Erythroblast (primary cell): Measurements from ENCODE around the gene TBX20.

Source experiments
- DNase-seq, 2 experiments: peaks; one replicate each; lab custom pipeline; 2025; lab: John Stamatoyannopoulos, UW
- GATA1 ChIP-seq: IDR thresholded peaks from 2 replicates; pipeline ENCODE4 v1.6.1; 2011; ENCODE audit warnings: low read depth, mild to moderate bottlenecking, control low read depth, low read length, moderate library complexity
- POLR2A ChIP-seq: IDR thresholded peaks from 2 replicates; pipeline ENCODE4 v1.6.1; 2011; ENCODE audit warnings: mild to moderate bottlenecking, low read length

TBX20 gene

DNA sequence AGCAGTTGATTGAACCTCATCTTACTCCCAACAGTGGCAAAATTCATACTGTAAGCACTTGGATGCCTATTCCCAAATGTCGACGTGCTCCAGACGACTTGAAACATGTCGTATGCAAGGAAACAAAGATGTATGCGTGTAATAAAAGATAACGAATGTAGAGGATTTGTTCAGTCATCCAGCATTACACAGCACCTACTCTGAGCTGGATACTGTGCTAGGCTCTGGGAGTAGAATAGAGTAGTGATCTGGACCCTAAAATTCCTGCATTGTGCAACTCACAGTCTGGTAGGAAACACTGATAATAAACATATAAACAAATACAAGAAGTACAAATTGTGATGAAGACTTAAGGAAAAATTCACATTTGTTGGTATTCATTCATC is 5.6 kb upstream of the TBX20 start:
- DNase-seq: no peak
- TF ChIP-seq GATA1 (no peak), POLR2A (no peak)

DNA sequence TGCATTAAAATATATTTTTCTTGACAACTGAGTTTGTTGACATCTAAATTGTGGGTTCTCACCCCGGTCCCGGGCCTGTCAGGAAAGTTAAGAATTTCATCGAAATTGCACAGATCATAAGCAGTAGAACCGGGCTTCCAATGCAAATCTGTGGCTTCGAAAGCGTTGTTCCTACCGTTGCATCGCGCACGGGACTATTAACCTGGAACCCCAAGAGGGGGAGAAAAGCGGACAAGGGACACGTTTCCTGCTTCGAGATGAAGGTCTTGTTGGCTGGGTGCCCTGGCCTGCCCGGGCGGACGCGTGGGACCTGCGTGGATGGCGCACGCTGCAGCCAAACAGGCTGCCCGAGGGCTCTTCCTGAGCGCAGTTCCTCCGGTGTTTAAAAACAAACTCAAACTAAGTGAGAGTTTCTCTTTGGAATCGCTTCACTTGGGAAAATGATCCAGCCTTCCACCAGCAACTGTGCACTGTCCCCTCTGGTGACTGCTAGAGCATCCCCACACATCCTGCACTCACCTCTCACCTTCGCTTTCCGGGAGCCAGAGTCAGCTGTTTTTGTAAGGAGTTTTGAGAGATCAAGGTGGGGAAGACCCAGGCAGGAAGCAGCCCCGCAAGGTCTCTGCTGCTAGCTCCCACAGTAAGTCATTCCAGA is 5.1 kb upstream of the TBX20 start:
- TF ChIP-seq POLR2A (no peak), GATA1 (no peak)
- no peak for DNase-seq

DNA sequence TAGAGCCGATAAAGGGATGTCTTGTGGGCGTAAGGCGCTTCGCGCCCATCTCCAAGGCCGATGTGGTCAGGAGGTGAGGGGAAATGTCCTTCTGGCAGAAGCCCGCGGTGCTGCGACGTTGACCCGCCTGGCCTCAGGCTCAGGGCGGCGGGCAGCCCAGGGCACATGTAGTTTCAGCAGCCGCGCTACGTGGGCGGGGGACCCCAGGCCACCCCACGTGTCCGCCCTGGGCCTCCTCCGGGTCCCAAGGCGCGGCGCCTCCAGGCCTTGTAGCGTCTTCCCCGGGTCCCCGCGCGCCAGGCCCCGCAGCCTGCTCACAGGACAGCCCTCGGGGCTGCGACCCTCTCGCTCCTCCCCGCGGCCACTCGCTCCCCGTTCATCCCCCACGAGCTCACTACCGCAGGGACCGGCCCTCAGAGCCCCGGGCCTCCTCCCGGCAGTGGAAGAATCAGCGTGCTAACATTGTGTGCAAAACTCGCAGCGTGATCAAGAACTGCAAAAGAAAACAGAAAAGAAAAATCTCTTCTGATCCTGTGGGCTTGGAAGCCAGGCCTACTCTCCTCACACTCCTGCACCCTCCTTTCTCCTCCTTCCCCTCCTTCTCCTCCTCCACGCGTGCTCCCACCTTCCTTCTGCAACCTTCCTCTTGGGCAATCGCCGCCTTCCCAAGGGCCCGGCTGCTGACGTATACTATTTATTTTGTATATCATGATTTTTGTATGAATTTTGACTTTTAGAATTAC is 4.4 kb upstream of the TBX20 start:
- TF ChIP-seq POLR2A: no peak
- TF ChIP-seq GATA1: no peak
- DNase-seq: no peak

DNA sequence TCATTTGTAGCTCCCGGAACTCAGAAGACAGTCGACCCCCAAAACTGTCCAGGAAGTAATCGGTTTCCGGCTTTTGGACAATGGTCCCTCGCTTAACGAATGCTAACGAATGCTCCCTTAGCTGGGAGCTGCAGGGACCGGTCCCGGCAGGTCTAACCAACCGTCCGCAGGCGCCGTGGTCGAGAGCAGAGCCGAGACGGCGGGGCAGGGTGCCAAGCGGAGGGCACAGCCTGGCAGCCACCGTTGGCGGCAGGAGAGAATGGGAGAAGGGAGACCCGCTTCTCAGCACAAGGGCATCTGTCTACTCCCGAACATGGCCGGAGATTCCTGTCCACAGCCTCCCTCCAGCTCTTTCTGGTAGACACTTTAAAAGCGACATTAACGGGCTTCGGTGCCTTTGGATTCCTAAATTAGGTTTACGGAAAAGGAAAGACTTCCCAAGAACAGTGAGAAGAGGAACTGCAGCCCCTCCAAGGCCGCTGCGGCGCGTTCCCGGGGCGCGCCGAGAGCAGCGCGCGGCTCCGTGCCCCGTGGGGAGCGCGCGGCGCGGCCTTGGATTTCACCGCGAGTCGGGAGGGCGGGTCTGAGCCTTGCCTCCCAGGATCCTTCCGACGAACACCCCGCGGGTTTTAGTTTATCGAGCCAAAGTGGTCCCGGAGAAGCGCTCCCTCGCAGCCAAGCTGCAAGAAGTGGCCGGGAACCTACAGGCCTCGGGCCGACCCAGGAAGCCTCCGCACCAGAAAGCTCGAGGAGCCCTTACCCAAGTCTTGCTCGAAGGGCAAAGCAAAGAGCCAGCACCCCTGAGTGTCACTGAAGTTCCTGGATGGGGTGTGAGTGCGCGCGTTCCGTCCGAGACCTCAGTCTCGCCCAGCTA is 3.6 kb upstream of the TBX20 start:
- TF ChIP-seq GATA1: no peak
- no peak for TF ChIP-seq POLR2A
- peak in 1 of 2 experiments; percentile 19 for DNase-seq

DNA sequence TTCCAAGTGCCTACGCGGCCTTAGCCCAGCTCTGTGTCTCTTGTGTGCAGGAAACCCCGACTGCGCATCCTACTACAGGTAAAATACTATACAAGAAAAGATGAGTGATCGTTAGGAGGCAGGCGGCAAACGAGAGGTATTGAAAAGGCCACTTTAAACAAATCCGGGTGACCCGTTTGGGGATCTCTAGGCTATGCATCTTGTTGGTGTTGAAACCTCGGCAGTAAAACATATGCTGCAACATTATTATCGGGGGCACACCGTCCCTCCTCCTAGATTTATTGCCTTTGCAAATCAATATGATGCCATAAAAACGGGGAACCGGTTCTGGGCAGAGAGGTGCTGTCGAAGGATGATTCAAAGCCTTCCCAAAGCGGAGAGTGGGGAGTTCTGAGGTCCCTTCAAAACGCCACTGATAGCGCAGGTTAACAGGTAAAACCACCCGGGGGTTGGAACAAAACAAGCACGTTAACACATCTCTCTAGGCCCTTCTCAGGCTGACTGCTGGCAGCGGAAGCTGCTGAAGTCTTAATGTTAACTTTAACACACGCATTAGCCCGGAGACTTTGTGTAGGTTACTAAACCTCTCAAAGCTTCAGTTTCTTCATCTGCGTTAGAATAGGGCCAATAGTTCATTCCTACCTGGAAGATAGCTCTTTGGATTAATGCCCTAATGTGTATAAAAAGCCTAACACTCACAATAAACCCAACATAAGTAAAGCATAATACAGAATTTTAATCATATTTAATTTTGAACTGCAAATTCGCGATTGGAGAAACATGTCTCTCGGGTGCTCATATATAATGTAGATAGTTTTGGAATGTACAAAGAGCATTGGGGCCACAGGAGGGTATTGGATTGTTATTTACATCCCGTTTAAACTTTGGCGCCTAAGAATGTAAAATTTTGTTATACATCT is 2.6 kb upstream of the TBX20 start:
- TF ChIP-seq POLR2A (no peak), GATA1 (no peak)
- peak in 1 of 2 experiments; percentile 22 for DNase-seq

DNA sequence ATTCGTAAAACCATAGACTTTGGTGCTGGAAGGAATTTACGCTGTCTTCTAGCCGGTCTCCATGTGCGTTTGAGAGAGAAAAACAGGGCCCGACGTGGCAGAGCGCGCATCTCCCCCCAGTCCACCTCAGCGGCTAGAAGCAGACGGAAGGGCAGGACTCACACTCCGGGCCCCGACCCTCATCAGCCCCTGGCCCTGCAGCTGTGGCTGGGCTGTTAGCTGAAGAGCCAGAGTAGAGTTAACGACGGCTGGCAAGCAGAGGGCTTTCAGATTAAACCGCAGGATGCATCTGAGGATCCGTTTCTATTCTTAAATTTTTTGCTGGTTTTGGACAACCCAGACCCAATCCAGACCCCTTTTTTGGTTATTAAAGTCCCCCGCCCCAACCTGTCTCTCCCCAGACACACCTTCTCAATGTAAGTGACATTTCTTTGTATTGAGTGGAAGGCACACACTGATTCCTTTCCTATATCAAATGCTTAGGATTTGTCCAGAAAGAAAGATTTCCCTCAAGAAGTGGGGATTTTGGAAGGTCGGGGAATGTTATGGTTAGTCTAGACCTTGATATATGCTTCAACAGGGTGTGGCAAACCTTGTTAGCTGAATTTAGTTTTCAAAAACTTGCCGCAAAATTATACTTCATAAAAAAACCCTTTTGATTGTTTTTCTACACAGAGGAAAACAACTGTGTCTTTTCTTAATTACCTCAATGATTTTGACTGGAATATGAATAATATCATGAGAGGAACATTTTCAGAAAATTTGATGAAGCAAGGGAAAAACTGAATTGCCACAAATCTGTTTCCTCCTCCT is 1.7 kb upstream of the TBX20 start:
- TF ChIP-seq POLR2A (no peak), GATA1 (no peak)
- DNase-seq: no peak

DNA sequence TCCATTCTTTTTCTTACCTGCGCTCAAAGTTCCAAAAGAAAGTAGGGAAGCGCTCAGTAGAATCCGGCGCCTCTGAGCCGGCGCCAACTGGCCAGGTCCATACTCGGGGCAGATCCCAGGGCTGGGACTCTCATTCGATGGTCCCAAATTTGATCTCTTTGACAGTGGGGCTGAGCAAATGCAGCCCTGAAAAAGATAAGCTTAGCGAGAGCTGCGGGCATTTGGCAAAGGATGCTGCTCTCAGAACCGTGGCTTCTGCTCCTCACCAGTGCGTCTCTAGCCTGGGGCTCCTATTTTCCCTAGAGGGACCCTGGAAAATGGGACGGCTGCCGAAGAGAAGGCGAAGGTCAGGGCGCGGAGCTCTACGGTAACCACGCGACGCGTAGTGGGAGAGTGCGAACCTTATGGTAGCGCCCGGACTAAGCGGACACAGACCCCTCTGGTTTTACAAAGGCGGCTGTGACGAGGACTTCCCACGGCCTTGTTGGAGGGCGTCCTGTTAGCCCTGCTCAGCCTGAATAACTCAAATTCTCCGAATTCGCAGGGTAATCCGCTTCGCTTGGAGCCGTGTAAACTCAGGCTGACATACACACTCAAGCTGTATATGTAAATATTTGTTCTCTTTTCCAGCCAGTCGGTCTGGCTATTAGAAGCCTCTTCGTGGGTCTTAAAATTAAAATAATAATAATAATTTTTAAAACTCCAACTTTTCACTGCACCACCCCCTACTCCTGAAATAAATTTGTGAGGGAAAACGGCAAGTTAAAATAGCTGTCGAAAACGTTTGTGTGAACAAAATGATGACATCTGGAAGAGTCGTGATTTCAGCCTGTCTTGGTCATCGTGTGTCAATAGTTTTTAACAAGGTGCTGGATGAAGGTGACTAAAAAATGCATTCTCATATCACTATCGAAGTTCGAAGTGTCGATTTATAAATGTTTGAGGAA is 869 bp upstream of the TBX20 start:
- DNase-seq: peak in 1 of 2 experiments; percentile 20
- no peak for TF ChIP-seq GATA1
- TF ChIP-seq POLR2A: no peak

DNA sequence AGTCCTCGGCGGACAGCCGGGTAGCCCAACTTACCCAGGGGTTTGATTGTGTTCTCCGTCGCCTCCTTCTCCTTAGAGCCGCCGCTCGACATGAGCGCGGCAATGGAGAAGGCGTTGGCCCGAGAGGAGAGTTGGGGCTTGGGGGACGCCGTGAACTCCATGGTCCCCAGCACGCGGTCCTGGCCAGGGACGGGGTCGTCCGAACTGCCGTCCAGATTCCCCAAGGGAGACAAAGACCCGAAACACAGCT is 515 bp downstream of the TBX20 start:
- DNase-seq: no peak
- TF ChIP-seq GATA1: no peak
- TF ChIP-seq POLR2A: no peak

DNA sequence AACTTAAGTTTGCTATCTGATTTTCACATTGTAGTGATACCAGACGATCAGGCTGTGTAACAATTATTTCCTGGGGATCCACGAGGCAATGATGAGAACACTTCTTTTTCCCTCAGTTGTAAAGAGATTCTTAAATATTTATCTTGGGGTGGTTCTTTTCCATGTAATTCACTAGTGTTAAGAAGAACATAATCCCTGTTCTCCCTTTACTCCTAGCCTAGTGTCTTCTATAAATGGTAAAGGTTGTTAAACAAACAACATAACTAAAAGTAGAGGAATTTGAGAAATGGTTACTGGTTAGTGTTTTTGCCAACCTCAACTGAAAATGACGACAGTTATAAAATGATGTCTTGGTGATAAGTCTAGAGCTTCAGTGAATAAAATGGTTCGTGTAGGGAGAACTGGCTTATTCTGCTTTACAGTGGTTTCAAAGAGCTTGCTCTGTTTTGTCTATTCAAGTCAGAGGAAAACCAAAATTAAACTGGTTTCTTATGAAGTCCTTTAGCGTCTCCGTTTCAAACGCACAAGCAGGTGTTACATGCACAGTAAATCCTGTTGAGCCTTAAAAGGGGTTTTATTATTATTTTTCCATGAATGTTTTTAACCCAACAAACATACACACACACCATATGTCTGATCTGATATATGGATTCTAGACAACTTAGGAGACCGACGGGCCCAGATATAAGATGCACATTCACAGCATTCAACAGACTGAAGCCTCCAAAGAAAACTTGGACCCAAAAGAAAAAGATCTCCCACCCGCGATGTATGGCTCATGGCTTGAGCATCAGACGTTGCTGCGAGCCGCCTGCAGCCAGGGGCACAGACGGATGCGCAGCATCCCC is 1.1 kb downstream of the TBX20 start:
- no peak for TF ChIP-seq GATA1
- no peak for DNase-seq

DNA sequence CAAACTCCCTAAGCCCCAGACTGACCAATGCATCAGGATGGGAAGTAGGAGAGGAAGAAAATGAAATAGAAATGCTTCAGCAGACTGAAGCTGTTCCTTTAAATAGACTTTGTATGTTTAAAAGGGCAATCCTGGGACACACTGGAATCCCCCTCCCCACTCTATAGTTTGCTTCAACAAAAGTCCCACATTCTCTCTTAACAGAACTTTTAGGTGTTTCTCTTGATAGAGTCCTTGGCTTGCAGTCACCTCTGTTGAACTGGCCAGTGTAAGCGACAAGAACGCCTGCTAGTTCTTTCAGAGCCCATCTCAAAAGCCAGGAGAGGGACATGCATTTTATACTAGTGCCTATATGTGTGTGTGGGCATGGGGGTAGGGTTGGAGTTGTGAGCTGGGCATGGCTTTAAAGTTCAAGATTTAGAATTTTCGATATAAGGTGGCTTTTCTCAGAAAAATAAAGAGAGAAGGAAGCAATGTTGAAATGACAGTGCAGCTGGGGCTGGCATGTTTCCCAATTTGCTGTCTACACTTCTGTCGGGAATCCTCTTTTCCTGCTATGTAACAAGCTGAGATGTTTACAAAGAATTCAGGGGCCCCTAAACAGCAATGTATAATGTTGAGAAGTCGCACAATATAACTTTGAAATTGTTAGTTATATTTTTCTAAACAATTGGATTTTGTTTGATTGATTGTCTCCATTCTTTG is 2.1 kb downstream of the TBX20 start:
- no peak for DNase-seq
- TF ChIP-seq POLR2A: no peak
- no peak for TF ChIP-seq GATA1

DNA sequence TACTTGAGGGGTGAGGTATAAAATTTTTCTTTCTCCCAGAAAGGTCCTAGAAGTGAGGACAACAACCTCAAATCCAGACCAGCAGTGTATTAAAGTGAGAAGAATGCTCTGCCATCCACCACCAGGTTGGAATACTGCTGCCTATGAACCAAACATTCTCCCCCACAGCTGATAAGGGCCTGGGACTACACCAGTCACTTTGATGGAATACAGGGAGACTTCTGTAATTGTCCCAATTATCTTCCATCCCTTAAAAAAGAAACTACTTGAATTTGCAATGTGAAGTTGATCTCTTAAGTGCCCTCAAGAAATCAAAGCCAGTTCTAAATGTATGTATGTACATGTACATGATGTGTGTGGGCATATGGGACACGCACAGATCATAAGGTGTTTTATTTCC is 3.0 kb downstream of the TBX20 start:
- no peak for TF ChIP-seq GATA1
- no peak for TF ChIP-seq POLR2A
- DNase-seq: no peak
